ENCODE measurements around the gene PCNX1. TPM values are rescaled to one million over a fixed set of nuclear protein-coding genes. Genes with fewer than 3 reads are reported as not detected.
"Not testable (repeated sequence)": the region's sequence is repeated elsewhere in the genome, so short reads cannot be mapped to it uniquely, and the experiment has no call there.

The PCNX1 gene
- total RNA-seq, 1 donor from 2014 or later = 18.0 TPM

- TF ChIP-seq CTCF (conservative IDR thresholded peaks at IDR 0.05; ENCODE audit: low read depth, low read length) = no peak
- no peak for DNase-seq (ENCODE audit: low read depth)
- no peak overlapping the region for H3K4me3 ChIP-seq (ENCODE audit: low read depth, low read length)
Measured at GRCh38 chr14:71060274-71060673, 153.0 kb downstream of the PCNX1 start.

GRCh38 chr14:71060825-71061455 is 153.7 kb downstream of the PCNX1 start:
- no peak for DNase-seq (ENCODE audit: low read depth)
- TF ChIP-seq CTCF (conservative IDR thresholded peaks at IDR 0.05; ENCODE audit: low read depth, low read length) = no peak
- no peak overlapping the region for H3K4me3 ChIP-seq (ENCODE audit: low read depth, low read length)

GRCh38 chr14:71061458-71061857 is 154.2 kb downstream of the PCNX1 start:
- no peak overlapping the region for H3K4me3 ChIP-seq (ENCODE audit: low read depth, low read length)
- TF ChIP-seq CTCF (conservative IDR thresholded peaks at IDR 0.05; ENCODE audit: low read depth, low read length) = no peak
- no peak for DNase-seq (ENCODE audit: low read depth)

DNA sequence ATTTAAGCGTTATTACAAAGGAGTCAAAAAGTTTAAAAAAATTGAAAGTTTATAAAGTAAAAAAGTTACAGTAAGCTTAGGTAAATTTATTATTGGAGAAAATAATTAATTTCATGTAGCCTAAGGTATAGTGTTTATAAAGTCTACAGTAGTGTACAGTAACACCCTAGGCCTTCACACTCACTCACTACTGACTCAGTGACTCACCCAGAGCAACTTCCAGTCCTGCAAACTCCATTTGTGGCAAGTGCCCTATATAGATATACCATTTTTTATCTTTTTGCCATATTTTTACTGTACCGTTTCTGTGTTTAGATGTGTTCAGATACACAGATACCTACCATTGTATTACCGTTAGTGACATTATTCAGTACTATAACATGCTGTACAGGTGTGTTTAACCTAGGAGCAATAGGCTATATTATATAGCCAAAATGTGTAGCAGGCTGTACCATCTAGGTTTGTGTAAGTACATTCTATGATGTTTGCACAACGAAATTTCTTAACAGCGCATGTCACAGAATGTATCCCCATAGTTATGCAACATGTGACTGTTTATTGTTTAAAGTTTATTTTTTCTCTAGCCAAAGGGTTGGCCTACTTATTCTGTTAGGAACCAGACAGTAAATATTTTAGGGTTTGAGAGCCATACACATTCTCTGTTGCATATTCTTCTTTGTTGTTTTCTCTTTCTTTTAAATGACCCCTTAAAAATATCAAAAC is 155.5 kb downstream of the PCNX1 start:
- TF ChIP-seq CTCF (conservative IDR thresholded peaks at IDR 0.05; ENCODE audit: low read depth, low read length) = no peak
- H3K4me3 ChIP-seq (ENCODE audit: low read depth, low read length) = no peak overlapping the region
- no peak for DNase-seq (ENCODE audit: low read depth)

DNA sequence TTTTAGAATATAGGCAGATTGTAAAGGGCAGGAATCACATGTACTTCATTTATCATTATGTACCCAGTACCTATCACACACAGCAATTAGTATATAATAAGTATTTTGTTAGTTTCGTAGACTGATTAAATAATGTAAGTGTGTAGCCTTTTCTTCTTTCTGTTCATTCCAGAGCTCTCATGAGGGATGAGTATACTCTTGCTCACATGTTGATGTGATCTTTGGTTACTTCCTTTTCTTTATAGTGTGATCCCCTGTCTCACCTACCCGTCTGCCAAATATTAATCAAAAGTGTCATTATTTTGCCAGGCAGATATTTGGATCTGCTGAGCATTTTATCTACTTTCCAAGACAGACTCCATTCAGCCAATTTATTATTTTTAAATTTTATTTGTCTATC is 156.1 kb downstream of the PCNX1 start:
- DNase-seq (ENCODE audit: low read depth) = no peak
- H3K4me3 ChIP-seq (ENCODE audit: low read depth, low read length) = no peak overlapping the region
- TF ChIP-seq CTCF (conservative IDR thresholded peaks at IDR 0.05; ENCODE audit: low read depth, low read length) = no peak

- not testable (repeated sequence) for DNase-seq (ENCODE audit: low read depth)
Measured at GRCh38 chr14:71064747-71065146, 157.5 kb downstream of the PCNX1 start.

GRCh38 chr14:71070169-71070568 is 162.9 kb downstream of the PCNX1 start:
- no peak for TF ChIP-seq CTCF (conservative IDR thresholded peaks at IDR 0.05; ENCODE audit: low read depth, low read length)
- no peak overlapping the region for H3K4me3 ChIP-seq (ENCODE audit: low read depth, low read length)
- DNase-seq (ENCODE audit: low read depth) = peak; percentile 10

More at GRCh38 chr14:71064747-71065146, 157.5 kb downstream of the PCNX1 start:
- not testable (repeated sequence) for H3K4me3 ChIP-seq (ENCODE audit: low read depth, low read length)

Measured in epithelial cell of proximal tubule (primary cell).